IMR-90 (cell line): ENCODE data around the gene RUNX1. TPM values are rescaled to one million over a fixed set of nuclear protein-coding genes. Genes with fewer than 3 reads are reported as not detected.

Experiments
- ATAC-seq: fragments of 200-7000 bp; cut with Tn5 transposase; 2 replicates; pipeline ENCODE4 v1.9.1; 2020; ENCODE audit warnings: low read depth, mild to moderate bottlenecking, moderate library complexity
- BruUV-seq: library from RNA; stranded (reverse); fragments of 400-500 nt; replicated peaks from 2 replicates; lab custom pipeline; 2021; lab: Mats Ljungman, UMichigan
- CTCF ChIA-PET: fragments of 300-600 bp; formaldehyde crosslinking; extraction: SDS; loops from one replicate; lab custom pipeline; 2021; ENCODE audit warnings: antibody characterized with exemption; lab: Yijun Ruan, JAX
- POLR2A ChIA-PET: fragments of 300-600 bp; sonication (Branson Sonifier 250); formaldehyde crosslinking; loops from one replicate; lab custom pipeline; 2022; ENCODE audit warnings: antibody characterized with exemption; ENCODE audit not compliant: unreplicated experiment; lab: Charles Lee
- DNase-seq: peaks from one replicate; pipeline ENCODE4 v3.0.0; 2013
- H2AFZ ChIP-seq: replicated peaks from 2 replicates; pipeline ENCODE3; 2013; ENCODE audit warnings: low read length, mild to moderate bottlenecking; ENCODE audit not compliant: poor library complexity
- H2AK5ac ChIP-seq: 2 replicates; pipeline ENCODE4 v1.6.1; 2013; ENCODE audit warnings: low read depth, low read length, inconsistent platforms
- H2AK9ac ChIP-seq: replicated peaks from 2 replicates; pipeline ENCODE3; 2013; ENCODE audit warnings: mild to moderate bottlenecking, low read depth, low read length, moderate library complexity; ENCODE audit not compliant: poor library complexity
- H2BK120ac ChIP-seq: 2 replicates; pipeline ENCODE4 v1.6.1; 2013; ENCODE audit warnings: low read depth, low read length, inconsistent platforms
- H2BK15ac ChIP-seq: 3 replicates; pipeline ENCODE4 v1.6.1; 2013; ENCODE audit warnings: low read depth, low read length, inconsistent platforms
- H2BK20ac ChIP-seq: 2 replicates; pipeline ENCODE4 v1.6.1; 2013; ENCODE audit warnings: low read depth, mild to moderate bottlenecking, inconsistent platforms, low read length, moderate library complexity
- H2BK5ac ChIP-seq: 2 replicates; pipeline ENCODE4 v1.6.1; 2013; ENCODE audit warnings: mild to moderate bottlenecking, low read depth, low read length, inconsistent platforms; ENCODE audit not compliant: poor library complexity, severe bottlenecking
- H3K14ac ChIP-seq: replicated peaks from 2 replicates; pipeline ENCODE4 v1.6.1; 2013; ENCODE audit warnings: low read depth, low read length, inconsistent platforms
- H3K18ac ChIP-seq: 2 replicates; pipeline ENCODE4 v1.6.1; 2013; ENCODE audit warnings: low read depth, low read length, control low read depth
- H3K23ac ChIP-seq: 2 replicates; pipeline ENCODE4 v1.6.1; 2013; ENCODE audit warnings: low read depth, low read length, inconsistent platforms
- H3K27ac ChIP-seq: 2 replicates; pipeline ENCODE4 v1.5.1; 2013; ENCODE audit warnings: mild to moderate bottlenecking, control low read depth, low read length; ENCODE audit not compliant: insufficient read depth
- H3K27me3 ChIP-seq: 2 replicates; pipeline ENCODE4 v1.6.1; 2013; ENCODE audit warnings: low read length; ENCODE audit not compliant: control insufficient read depth, insufficient read depth
- H3K36me3 ChIP-seq: 2 replicates; pipeline ENCODE4 v1.6.1; 2013; ENCODE audit warnings: low read length, mixed read lengths; ENCODE audit not compliant: control insufficient read depth, insufficient read depth
- H3K4ac ChIP-seq: 2 replicates; pipeline ENCODE4 v1.6.1; 2013; ENCODE audit warnings: low read depth, low read length, inconsistent platforms
- H3K4me1 ChIP-seq: 2 replicates; pipeline ENCODE4 v1.6.1; 2013; ENCODE audit warnings: low read length, mixed read lengths; ENCODE audit not compliant: control insufficient read depth, insufficient read depth
- H3K4me2 ChIP-seq: 2 replicates; pipeline ENCODE4 v1.6.1; 2013; ENCODE audit warnings: low read depth, mild to moderate bottlenecking, control low read depth, low read length, moderate library complexity
- H3K4me3 ChIP-seq: 2 replicates; pipeline ENCODE4 v1.5.1; 2013; ENCODE audit warnings: low read depth, mild to moderate bottlenecking, control low read depth, low read length, moderate library complexity; ENCODE audit not compliant: insufficient read depth
- H3K56ac ChIP-seq: 2 replicates; pipeline ENCODE4 v1.6.1; 2013; ENCODE audit warnings: low read length, inconsistent platforms; ENCODE audit not compliant: insufficient read depth; ENCODE audit errors: extremely low read depth
- H3K79me1 ChIP-seq, 2 experiments: 2 replicates each; pipeline ENCODE4 v1.6.1; 2013; ENCODE audit warnings: low read length in 2 of 2, inconsistent platforms in 1 of 2, low read depth in 1 of 2
- H3K9ac ChIP-seq: 2 replicates; pipeline ENCODE4 v1.6.1; 2013; ENCODE audit warnings: low read depth, low read length, control low read depth
- H3K9me1 ChIP-seq: 2 replicates; pipeline ENCODE4 v1.6.1; 2013; ENCODE audit warnings: low read length, inconsistent platforms; ENCODE audit not compliant: insufficient read depth
- H3K9me3 ChIP-seq: 2 replicates; pipeline ENCODE4 v1.6.1; 2013; ENCODE audit warnings: low read length; ENCODE audit not compliant: control insufficient read depth, insufficient read depth
- H4K20me1 ChIP-seq: 2 replicates; pipeline ENCODE4 v1.6.1; 2013; ENCODE audit warnings: low read length, inconsistent platforms; ENCODE audit not compliant: insufficient read depth
- H4K5ac ChIP-seq: 2 replicates; pipeline ENCODE4 v1.6.1; 2013; ENCODE audit warnings: mild to moderate bottlenecking, low read depth, low read length, control low read depth
- H4K8ac ChIP-seq, 2 experiments: 2 replicates each; pipeline ENCODE4 v1.6.1; 2013; ENCODE audit warnings: low read depth in 2 of 2, low read length in 2 of 2, control low read depth in 1 of 2, inconsistent platforms in 1 of 2
- H4K91ac ChIP-seq: 2 replicates; pipeline ENCODE4 v1.6.1; 2013; ENCODE audit warnings: low read depth, low read length, inconsistent platforms; ENCODE audit not compliant: insufficient read depth
- CHD1 ChIP-seq: IDR thresholded peaks from 2 replicates; pipeline ENCODE4 v1.6.1; 2012; ENCODE audit warnings: low read depth, low read length, improper control_type of control experiment
- FOS ChIP-seq: fragments of 150-350 bp; IDR thresholded peaks from 2 replicates; pipeline ENCODE4 v1.6.1; 2016; ENCODE audit warnings: low read depth, low read length
- MAZ ChIP-seq: IDR thresholded peaks from 2 replicates; pipeline ENCODE4 v1.6.1; 2012; ENCODE audit warnings: low read depth, mild to moderate bottlenecking, low read length, improper control_type of control experiment, moderate library complexity, borderline replicate concordance
- NFE2L2 ChIP-seq: fragments of 150-350 bp; IDR thresholded peaks from 2 replicates; pipeline ENCODE4 v1.6.1; 2016; ENCODE audit warnings: low read depth, mild to moderate bottlenecking, low read length
- POLR2A ChIP-seq: IDR thresholded peaks from 2 replicates; pipeline ENCODE4 v1.6.1; 2012; ENCODE audit warnings: mild to moderate bottlenecking, low read depth, low read length
- RCOR1 ChIP-seq: IDR thresholded peaks from 2 replicates; pipeline ENCODE4 v1.6.1; 2012; ENCODE audit warnings: mild to moderate bottlenecking, low read length, improper control_type of control experiment; ENCODE audit not compliant: insufficient replicate concordance
- RFX5 ChIP-seq: IDR thresholded peaks from 2 replicates; pipeline ENCODE4 v1.8.0; 2012; ENCODE audit warnings: low read depth, mild to moderate bottlenecking, low read length, moderate library complexity
- SMC3 ChIP-seq: fragments of 150-350 bp; IDR thresholded peaks from 2 replicates; pipeline ENCODE4 v1.6.1; 2016; ENCODE audit warnings: low read depth, mild to moderate bottlenecking, antibody characterized with exemption, low read length, moderate library complexity
- WGBS, 2 experiments: methylation state at CpG; one replicate each; pipeline versions ENCODE4 v1.1.5 to v1.1.7; 2013; ENCODE audit warnings: missing lambda C conversion rate in 2 of 2; ENCODE audit not compliant: insufficient read length in 1 of 2; ENCODE audit errors: extremely low coverage in 2 of 2; 5-methylcytosine and 5-hydroxymethylcytosine counted together
- dilution Hi-C: fragments of 300-500 bp; cut with HindIII; formaldehyde crosslinking; loops from one replicate; pipeline ENCODE4 v1.14.3; 2018; ENCODE audit warnings: low sequenced_read_pairs; ENCODE audit not compliant: unreplicated experiment
- in situ Hi-C: fragments of 300-500 bp; cut with MboI; formaldehyde crosslinking; loops from 3 replicates; pipeline ENCODE4 v1.14.3; 2019; ENCODE audit warnings: low sequenced_read_pairs, inconsistent platforms, mixed read lengths
- intact Hi-C: fragments of 100-400 bp; cut with micrococcal nuclease; formaldehyde crosslinking; loops from 2 replicates; pipeline ENCODE4 v1.10.0; 2022
- polyA plus RNA-seq, 3 experiments: library from polyadenylated mRNA; depleted of rRNA; stranded (reverse); fragments of >200 nt; gene quantifications; 2 replicates each; pipeline ENCODE4 v1.2.3, GENCODE V29; 2012; ENCODE audit warnings: low replicate concordance in 1 of 3
- total RNA-seq: library from RNA; depleted of rRNA; stranded (reverse); fragments of >200 nt; gene quantifications from 2 replicates; pipeline ENCODE4 v1.2.3, GENCODE V29; 2012
- TF ChIP-seq, protein P1 (sequence below): conservative IDR thresholded peaks from 2 replicates; pipeline ENCODE4 v1.5.1; 2012; ENCODE audit warnings: mild to moderate bottlenecking, low read depth, low read length, improper control_type of control experiment
- TF ChIP-seq, protein P2 (sequence below): fragments of 150-350 bp; IDR thresholded peaks from 2 replicates; pipeline ENCODE4 v1.6.1; 2017; ENCODE audit warnings: mild to moderate bottlenecking, antibody characterized with exemption, low read length, low read depth

Gene RUNX1
- total and polyA plus RNA-seq, 2 of the 4 experiments (the other 2 are of a cell fraction), result 34.5 to 56.5 TPM

DNA sequence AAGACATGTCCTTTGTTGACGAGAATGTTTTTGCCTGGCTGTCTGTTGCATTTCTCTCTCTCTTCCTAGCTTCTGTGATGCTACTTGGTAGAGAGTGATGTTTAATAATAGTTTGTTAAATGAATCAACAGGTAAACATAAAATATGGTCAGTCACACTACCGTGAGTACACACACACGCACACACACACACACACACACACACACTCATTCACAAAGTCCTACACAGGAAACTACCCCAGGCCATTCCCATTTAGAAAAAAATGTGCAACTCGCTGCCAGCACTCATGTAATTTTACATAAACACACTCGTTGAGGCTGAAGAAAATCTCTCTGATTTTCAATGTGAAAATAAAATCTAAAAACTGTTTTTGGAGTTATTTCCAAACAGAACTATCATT lies 38.7 kb downstream of the RUNX1 start:
- H3K79me1 ChIP-seq, result peaks cover 0 to 11% of the 10 kb centered on the region in 2 experiments; a peak in 1 of 4 replicates
- peaks cover 10% of the 10 kb centered on the region for H3K9me1 ChIP-seq
- no peak overlapping the region for H4K91ac ChIP-seq
- dilution Hi-C loops (no loop called here), in situ Hi-C loops (no loop called here), intact Hi-C loops (no loop called here)
- H3K4ac ChIP-seq, result no peak overlapping the region
- no peak overlapping the region for H4K5ac ChIP-seq
- H3K4me1 ChIP-seq, result peaks cover 8% of the 10 kb centered on the region
- no peak overlapping the region for H3K4me3 ChIP-seq
- H3K9me3 ChIP-seq, result no peaks in the 10 kb centered on the region
- TF ChIP-seq CHD1, result no peak
- no peak for TF ChIP-seq FOS
- no peak for TF ChIP-seq SMC3
- TF ChIP-seq, protein P1, sequence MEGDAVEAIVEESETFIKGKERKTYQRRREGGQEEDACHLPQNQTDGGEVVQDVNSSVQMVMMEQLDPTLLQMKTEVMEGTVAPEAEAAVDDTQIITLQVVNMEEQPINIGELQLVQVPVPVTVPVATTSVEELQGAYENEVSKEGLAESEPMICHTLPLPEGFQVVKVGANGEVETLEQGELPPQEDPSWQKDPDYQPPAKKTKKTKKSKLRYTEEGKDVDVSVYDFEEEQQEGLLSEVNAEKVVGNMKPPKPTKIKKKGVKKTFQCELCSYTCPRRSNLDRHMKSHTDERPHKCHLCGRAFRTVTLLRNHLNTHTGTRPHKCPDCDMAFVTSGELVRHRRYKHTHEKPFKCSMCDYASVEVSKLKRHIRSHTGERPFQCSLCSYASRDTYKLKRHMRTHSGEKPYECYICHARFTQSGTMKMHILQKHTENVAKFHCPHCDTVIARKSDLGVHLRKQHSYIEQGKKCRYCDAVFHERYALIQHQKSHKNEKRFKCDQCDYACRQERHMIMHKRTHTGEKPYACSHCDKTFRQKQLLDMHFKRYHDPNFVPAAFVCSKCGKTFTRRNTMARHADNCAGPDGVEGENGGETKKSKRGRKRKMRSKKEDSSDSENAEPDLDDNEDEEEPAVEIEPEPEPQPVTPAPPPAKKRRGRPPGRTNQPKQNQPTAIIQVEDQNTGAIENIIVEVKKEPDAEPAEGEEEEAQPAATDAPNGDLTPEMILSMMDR, result no peak
- no peak for TF ChIP-seq RCOR1
- no peak for TF ChIP-seq RFX5
- no peak for TF ChIP-seq POLR2A
- TF ChIP-seq MAZ, result no peak
- TF ChIP-seq, protein P2, sequence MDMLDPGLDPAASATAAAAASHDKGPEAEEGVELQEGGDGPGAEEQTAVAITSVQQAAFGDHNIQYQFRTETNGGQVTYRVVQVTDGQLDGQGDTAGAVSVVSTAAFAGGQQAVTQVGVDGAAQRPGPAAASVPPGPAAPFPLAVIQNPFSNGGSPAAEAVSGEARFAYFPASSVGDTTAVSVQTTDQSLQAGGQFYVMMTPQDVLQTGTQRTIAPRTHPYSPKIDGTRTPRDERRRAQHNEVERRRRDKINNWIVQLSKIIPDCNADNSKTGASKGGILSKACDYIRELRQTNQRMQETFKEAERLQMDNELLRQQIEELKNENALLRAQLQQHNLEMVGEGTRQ, result no peak
- TF ChIP-seq NFE2L2, result no peak
- H2BK15ac ChIP-seq, result no peak overlapping the region
- no peak for DNase-seq
- CTCF ChIA-PET, result no interaction called here
- H3K4me2 ChIP-seq, result no peak overlapping the region
- ATAC-seq, result no peak
- H2AFZ ChIP-seq, result no peak overlapping the region
- no peak overlapping the region for H3K23ac ChIP-seq
- no peaks in the 10 kb centered on the region for H3K36me3 ChIP-seq
- no CpG with 5 or more reads among the region's 5 CpGs for WGBS, 2 experiments
- H4K20me1 ChIP-seq, result no peaks in the 10 kb centered on the region
- no peak overlapping the region for H2BK5ac ChIP-seq
- H3K9ac ChIP-seq, result no peak overlapping the region
- H3K27ac ChIP-seq, result no peak overlapping the region
- no TSS peak for BruUV-seq
- no peak overlapping the region; the same call in 1 of the 2 replicates for H3K14ac ChIP-seq
- no peak overlapping the region for H2BK20ac ChIP-seq
- H3K18ac ChIP-seq, result no peak overlapping the region
- H2AK5ac ChIP-seq, result peak overlapping the region; percentile 45; the same call in 1 of the 2 replicates
- POLR2A ChIA-PET, result no interaction called here
- H2BK120ac ChIP-seq, result no peak overlapping the region
- H3K27me3 ChIP-seq, result no peaks in the 10 kb centered on the region
- no peak overlapping the region for H4K8ac ChIP-seq
- no peak overlapping the region for H3K56ac ChIP-seq
- H2AK9ac ChIP-seq, result no peak overlapping the region
